Astrocyte of the hippocampus (primary cell): ENCODE data around the gene FBXO24.

Experiments
- DNase-seq: peaks from one replicate; pipeline ENCODE4 v3.0.0; 2011; ENCODE audit warnings: low read depth, low spot score

FBXO24 gene

GRCh38 chr7:100590077-100590737 is 4.1 kb downstream of the FBXO24 start:
- DNase-seq, result no peak

DNA sequence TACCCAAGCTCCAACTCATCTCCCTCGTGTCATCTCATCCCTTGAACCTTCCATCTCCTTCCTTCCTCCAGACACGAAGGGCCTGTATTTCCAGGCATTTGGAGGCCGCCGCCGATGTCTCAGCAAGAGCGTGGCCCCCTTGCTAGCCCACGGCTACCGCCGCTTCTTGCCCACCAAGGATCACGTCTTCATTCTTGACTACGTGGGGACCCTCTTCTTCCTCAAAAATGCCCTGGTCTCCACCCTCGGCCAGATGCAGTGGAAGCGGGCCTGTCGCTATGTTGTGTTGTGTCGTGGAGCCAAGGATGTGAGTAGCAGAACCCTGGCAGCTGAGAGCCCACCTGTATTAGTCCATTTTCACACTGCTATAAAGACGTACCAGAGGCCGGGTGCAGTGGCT is 5.5 kb downstream of the FBXO24 start:
- DNase-seq, result no peak

DNA sequence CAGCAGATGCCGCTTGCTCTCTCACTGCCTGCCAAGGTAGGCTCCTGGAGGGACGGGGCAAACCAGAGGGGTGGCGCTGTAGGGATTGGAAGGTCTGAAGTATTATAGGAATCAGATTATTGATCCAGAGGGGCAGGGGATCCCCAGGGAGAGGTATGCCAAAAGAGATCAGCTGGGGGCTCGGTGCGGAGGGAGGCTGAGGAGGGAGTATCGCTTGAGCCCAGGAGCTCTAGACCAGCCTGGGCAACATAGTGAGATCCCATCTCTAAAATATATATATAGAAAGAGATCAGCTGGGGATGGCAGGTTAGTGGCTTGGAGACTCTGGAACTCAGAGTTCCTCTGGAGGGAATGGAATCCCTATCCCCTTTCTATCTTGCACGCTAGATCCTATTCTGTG is 9.1 kb downstream of the FBXO24 start:
- DNase-seq, result no peak

DNA sequence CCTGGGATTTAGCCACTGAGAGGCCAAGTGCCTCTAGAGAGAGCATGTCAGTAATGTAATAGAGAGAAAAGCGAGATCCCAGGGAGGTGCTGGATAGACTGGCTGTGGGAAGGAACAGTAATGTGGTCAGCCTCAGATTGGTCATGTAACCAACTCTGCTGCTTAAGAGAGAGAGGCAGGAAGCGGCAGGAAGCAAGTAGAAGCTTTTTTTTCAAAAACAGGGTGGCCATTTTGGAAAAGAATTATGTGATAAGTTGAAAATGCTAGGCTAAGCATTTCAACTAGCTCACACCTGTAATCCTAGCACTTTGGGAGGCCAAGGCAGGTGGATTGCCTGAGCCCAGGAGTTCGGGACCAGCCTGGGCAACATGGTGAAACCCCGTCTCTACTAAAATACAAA is 12.3 kb downstream of the FBXO24 start:
- DNase-seq, result peak; percentile 44

GRCh38 chr7:100599911-100600729 is 14.0 kb downstream of the FBXO24 start:
- no peak for DNase-seq

DNA sequence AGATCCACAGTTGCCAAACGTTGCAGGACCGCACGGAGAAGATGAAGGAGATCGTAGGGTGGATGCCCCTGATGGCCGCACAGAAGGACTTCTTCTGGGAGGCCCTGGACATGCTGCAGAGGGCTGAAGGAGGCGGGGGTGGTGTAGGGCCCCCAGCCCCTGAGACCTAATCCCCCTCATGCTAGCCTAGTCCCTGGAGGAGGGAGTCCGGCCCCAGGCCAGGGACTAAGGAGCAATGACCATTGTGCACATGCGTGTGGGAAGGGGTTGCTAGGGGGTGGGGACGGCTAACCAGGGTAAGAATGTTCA is 14.6 kb downstream of the FBXO24 start:
- no peak for DNase-seq

GRCh38 chr7:100602889-100603725 is 17.0 kb downstream of the FBXO24 start:
- DNase-seq, result peak; percentile 80

DNA sequence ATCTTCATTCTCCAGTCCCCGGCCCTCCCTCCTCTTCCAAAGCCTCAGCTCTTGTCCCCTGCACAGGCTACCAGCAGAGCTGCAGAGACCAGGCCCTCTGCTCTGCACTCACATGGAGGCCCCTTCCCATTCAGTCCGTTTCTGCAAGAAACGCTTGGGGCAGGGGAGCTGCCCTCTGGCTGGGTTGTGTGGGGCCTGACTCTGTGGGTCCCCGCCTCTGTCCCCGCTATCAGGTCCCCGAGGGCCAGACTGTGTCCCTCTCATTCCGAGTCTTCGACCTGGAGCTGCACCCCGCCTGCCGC is 17.5 kb downstream of the FBXO24 start:
- peak; percentile 50 for DNase-seq

DNA sequence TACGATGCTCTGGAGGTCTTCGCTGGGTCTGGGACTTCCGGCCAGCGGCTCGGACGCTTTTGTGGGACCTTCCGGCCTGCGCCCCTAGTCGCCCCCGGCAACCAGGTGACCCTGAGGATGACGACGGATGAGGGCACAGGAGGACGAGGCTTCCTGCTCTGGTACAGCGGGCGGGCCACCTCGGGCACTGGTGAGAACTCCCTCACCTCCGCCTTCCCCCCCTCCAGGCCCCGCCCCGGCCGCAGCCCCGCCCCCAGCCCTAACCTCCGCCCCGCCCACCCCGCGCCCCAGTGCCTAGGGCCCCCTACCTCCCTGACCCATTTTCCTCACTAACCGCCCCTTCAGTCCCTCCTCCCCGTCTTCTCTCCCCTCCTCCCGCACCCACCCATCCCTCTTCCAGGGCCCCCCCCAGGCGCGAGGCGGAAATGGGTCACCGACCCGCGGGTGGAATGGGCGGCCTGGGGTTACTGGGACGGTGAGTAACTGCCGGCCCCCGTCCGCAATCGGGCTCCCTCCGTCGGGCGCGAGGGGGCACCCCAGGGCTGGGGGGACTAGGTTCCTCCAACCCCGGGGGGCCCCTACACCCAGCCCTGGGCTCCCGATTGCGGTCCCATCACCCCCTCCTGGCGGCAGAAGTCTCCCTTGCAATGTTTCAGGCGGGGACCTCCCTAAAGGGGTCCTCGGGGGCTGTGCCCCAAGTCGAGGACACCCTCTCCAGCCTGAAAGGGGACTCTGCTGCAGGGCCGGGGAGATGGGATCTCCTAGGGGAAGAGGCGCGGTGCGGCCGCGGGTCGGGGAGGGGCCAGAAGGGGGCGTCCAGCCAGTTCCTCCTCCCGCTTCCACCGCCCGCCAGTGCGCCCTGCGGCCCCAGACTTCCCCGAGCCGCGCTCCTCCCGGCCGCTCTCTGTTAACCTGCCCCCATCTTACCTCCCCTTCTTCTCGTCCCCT is 18.2 kb downstream of the FBXO24 start:
- DNase-seq, result peak; percentile 87

GRCh38 chr7:100604976-100605911 is 19.1 kb downstream of the FBXO24 start:
- peak; percentile 56 for DNase-seq

GRCh38 chr7:100606313-100606712 is 20.2 kb downstream of the FBXO24 start:
- no peak for DNase-seq

- no peak for DNase-seq
These were observed 21.0 kb downstream of the FBXO24 start for GRCh38 chr7:100607111-100607510.

DNA sequence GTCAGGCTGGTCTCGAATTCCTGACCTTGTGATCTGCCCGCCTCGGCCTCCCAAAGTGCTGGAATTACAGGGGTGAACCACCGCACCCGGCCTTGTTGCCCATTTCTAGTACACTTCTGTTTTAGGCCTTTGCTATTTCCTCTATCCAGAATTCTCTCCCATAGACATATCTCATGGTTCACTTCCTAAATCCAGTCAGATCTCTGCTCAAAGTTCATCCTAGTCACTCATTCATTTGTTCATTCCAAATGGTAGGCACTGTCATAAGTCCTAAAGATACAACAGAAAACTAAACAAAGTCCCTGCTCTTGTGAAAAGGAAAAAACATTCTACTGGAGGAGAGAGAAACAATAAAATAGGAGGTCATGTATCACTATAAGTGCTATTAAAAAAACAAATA is 23.8 kb downstream of the FBXO24 start:
- no peak for DNase-seq

DNA sequence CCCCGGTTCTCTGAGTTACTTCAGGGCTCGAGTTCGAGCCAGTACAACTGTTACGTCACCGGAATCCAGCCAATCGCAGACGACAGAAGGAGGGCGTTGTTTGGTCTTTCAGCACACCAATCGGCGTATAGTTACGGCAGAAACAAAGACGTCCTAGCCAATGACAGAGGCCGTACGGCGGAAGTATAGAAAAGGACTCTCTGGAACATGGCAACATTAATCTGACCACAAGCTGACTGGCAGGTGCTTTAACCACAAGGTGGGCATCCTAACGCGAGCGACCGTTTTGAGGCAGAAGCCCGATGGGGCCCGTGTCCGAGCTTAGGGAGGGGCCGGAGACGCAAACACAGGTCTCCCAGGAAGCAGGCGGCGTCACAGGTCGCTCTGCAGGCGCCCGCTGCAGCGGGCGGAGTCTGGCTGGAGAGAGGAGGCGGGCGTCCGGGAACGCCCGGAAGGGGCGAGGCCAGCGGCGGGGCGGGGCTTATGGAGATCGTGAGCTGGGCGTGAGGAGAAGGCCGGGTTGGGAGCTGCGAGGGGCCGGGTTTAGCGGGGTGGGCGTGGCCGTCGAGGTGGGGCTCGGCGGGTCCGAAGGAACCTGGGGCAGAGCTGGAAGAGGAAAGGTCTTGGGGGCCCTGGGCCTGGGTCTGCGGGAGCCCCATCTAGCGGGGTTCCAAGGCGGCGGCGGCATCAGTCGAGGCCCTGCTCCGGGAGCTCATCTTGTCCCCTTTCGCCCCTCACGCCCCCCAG is 26.0 kb downstream of the FBXO24 start, which contains the start of gene MOSPD3:
MOSPD3 (plus strand) TSS at position 558 of the 747 bp plus-strand sequence. CDS start 252 bp downstream, outside the sequence.
- peak; percentile 99 for DNase-seq

DNA sequence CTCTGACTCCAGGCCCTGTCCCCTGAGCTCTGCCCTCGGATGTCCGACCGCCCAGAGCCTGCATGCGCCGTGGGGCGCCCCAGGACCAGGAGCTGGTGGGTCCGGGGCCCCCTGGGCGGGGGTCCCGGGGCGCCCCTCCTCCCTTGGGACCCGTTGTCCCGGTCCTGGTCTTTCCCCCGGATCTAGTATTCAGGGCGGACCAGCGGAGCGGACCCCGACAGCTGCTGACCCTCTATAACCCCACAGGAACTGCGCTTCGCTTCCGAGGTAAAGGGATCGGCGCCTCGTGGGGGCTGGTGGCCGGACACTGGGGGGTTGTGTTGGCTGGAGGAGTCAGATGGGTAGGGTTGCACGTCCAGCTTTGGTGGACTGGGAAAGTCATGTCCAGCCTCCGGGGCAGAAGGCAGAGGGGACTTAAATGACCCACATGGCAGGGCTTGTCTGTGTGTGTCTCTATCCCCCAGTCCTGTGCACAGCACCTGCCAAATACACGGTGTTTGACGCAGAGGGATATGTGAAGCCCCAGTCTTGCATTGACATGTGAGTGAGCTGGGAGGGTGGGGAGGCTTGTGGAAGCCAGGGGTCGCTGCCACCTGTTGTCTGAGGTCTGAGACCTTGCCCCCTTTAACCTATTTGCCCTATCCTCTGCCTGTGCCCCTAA is 26.7 kb downstream of the FBXO24 start:
- peak; percentile 26 for DNase-seq

DNA sequence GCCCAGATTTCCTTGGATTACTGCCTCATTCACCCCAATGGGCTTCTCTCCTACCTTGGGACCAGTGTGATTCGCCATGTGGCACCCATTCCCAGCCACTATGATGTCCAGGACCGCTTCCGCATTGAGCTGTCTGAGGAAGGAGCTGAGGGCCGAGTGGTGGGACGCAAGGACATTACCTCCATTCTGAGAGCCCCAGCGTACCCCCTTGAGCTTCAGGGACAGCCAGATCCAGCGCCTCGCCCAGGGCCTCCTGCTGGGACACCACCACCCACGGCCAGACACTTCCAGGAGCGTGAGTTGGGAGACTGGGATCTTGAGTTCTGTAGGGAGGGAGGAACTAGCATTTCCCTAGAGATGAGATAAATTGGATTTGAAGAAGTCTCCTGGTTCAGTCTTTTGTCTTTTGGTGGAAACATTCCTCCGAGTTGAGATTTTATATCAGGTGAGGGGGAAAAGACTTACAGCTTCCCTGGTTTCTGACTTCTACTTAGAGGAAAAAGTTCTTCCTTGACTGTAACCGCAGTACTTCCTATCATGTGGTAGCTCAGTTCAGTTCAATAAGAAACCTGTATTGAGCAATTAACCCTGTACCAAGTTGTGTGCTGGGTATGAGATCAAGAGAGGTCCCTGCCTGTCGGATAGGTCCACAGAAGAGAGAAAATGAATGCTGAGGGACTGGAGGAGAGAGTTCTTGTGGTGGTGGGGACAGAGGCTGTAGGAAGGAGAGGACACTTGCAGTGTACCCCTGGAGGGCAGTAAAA is 27.5 kb downstream of the FBXO24 start:
- DNase-seq, result no peak

- no peak for DNase-seq
These were observed 28.3 kb downstream of the FBXO24 start for GRCh38 chr7:100614308-100614861.

- no peak for DNase-seq
These were observed 34.1 kb downstream of the FBXO24 start for GRCh38 chr7:100620239-100620638.
